Activated naive CD4-positive, alpha-beta T cell (primary cell): ENCODE data around the gene VAV2.

Source experiments
- DNase-seq, 4 experiments: peaks; one replicate each; lab custom pipeline; 2025; lab: John Stamatoyannopoulos, UW

The VAV2 gene

GRCh38 chr9:133728856-133729616, 263.1 kb downstream of the VAV2 start:
- DNase-seq = no peak

- DNase-seq = no peak
Measured at GRCh38 chr9:133727876-133728441, 264.2 kb downstream of the VAV2 start.

GRCh38 chr9:133727277-133727875, 264.7 kb downstream of the VAV2 start:
- no peak for DNase-seq

GRCh38 chr9:133726401-133727276, 265.5 kb downstream of the VAV2 start:
- peak in 3 of 4 experiments; percentile 25 to 62 (median 50) for DNase-seq

- no peak for DNase-seq
Measured at GRCh38 chr9:133725886-133726285, 266.2 kb downstream of the VAV2 start.

- DNase-seq = no peak
Measured at GRCh38 chr9:133718563-133719315, 273.4 kb downstream of the VAV2 start.

- no peak for DNase-seq
Measured at GRCh38 chr9:133717113-133718031, 274.8 kb downstream of the VAV2 start.

- no peak for DNase-seq
Measured at GRCh38 chr9:133716564-133717112, 275.5 kb downstream of the VAV2 start.

- DNase-seq = peak in 2 of 4 experiments; percentile 38 to 52
Measured at GRCh38 chr9:133715866-133716563, 276.1 kb downstream of the VAV2 start.

- no peak for DNase-seq
Measured at GRCh38 chr9:133715295-133715865, 276.7 kb downstream of the VAV2 start.

GRCh38 chr9:133714606-133715294, 277.4 kb downstream of the VAV2 start:
- no peak for DNase-seq

- no peak for DNase-seq
Measured at GRCh38 chr9:133713960-133714495, 278.1 kb downstream of the VAV2 start.

- DNase-seq = no peak
Measured at GRCh38 chr9:133713150-133713959, 278.8 kb downstream of the VAV2 start.

GRCh38 chr9:133712221-133713100, 279.7 kb downstream of the VAV2 start:
- no peak for DNase-seq
